GM21717 (cell line): ENCODE results near the gene SNRPA.
"Not testable (repeated sequence)": the region's sequence is repeated elsewhere in the genome, so short reads cannot be mapped to it uniquely, and the experiment has no call there.

Source experiments
- ATAC-seq: cut with Tn5 transposase; IDR thresholded peaks from one replicate; pipeline ENCODE4 v1.9.1; 2021; ENCODE audit warnings: mild to moderate bottlenecking, moderate library complexity; ENCODE audit not compliant: unreplicated experiment

Gene SNRPA

GRCh38 chr19:40812571-40812970, 61.6 kb downstream of the SNRPA start:
- not testable (repeated sequence) for ATAC-seq

- no peak for ATAC-seq
These were observed 62.2 kb downstream of the SNRPA start for GRCh38 chr19:40813182-40813581.
